Astrocyte of the cerebellum (primary cell): Measurements from ENCODE around the gene KIF1A.
"Not testable (repeated sequence)": the region's sequence is repeated elsewhere in the genome, so short reads cannot be mapped to it uniquely, and the experiment has no call there.

Experiments used
- DNase-seq: peaks from one replicate; pipeline ENCODE4 v3.0.0-alpha.2; 2011; ENCODE audit warnings: low read depth
- H3K4me3 ChIP-seq: 2 replicates; pipeline ENCODE4 v1.5.1; 2011; ENCODE audit warnings: mild to moderate bottlenecking, low read depth, low read length, moderate library complexity
- CTCF ChIP-seq: IDR thresholded peaks from 2 replicates; pipeline ENCODE4 v1.5.1; 2012; ENCODE audit warnings: low read length, low read depth, moderate library complexity, mild to moderate bottlenecking; ENCODE audit errors: missing control alignments
- in situ Hi-C: cut with HindIII; loops from 2 replicates; pipeline ENCODE4 v1.10.0; 2017; ENCODE audit warnings: low sequenced_read_pairs

KIF1A gene

GRCh38 chr2:240846873-240847595 is 27.0 kb upstream of the KIF1A start:
- in situ Hi-C loops: loop anchor here (5.0 to 10.0 kb wide), 3 partner anchors 98 to 235 kb away; no protein-coding TSS in a partner anchor
- TF ChIP-seq CTCF: no peak
- H3K4me3 ChIP-seq: no peak overlapping the region
- DNase-seq: no peak

GRCh38 chr2:240846309-240846708 is 26.3 kb upstream of the KIF1A start:
- not testable (repeated sequence) for DNase-seq, H3K4me3 ChIP-seq
- in situ Hi-C loops: loop anchor here (5.0 to 10.0 kb wide), 3 partner anchors 98 to 236 kb away; no protein-coding TSS in a partner anchor

GRCh38 chr2:240840435-240841060 is 20.5 kb upstream of the KIF1A start:
- no peak overlapping the region for H3K4me3 ChIP-seq
- in situ Hi-C loops: loop anchor here (10.0 kb wide), 2 partner anchors 104 to 184 kb away; no protein-coding TSS in a partner anchor
- peak; percentile 20 for DNase-seq
- TF ChIP-seq CTCF: peak; percentile 67

- TF ChIP-seq CTCF: no peak
Observed at GRCh38 chr2:240839152-240840143, 19.4 kb upstream of the KIF1A start.

GRCh38 chr2:240837621-240838020 is 17.6 kb upstream of the KIF1A start:
- no peak for DNase-seq
- no peak overlapping the region for H3K4me3 ChIP-seq
- in situ Hi-C loops: no loop called here
- no peak for TF ChIP-seq CTCF

More at GRCh38 chr2:240839152-240840143, 19.4 kb upstream of the KIF1A start:
- DNase-seq: no peak
- in situ Hi-C loops: loop anchor here (10.0 kb wide), 2 partner anchors 105 to 185 kb away; no protein-coding TSS in a partner anchor
- H3K4me3 ChIP-seq: no peak overlapping the region

GRCh38 chr2:240836781-240837467 is 16.9 kb upstream of the KIF1A start:
- no peak for DNase-seq
- no peak for TF ChIP-seq CTCF
- in situ Hi-C loops: no loop called here
- H3K4me3 ChIP-seq: no peak overlapping the region
